Stimulated activated CD4-positive, alpha-beta T cell treated with anti-CD3 and anti-CD28 coated beads, Interleukin-2, amount 100 ng/mL, for 4 hours (primary cell): ENCODE measurements around the gene TTLL6.
"Not testable (repeated sequence)": the region's sequence is repeated elsewhere in the genome, so short reads cannot be mapped to it uniquely, and the experiment has no call there.

Experiments
- DNase-seq: peaks from one replicate; pipeline ENCODE4 v3.0.0-alpha.2; 2020; ENCODE audit warnings: low read depth

TTLL6 gene

GRCh38 chr17:48723423-48724250 is 93.4 kb downstream of the TTLL6 start:
- no peak for DNase-seq

GRCh38 chr17:48722915-48723422 is 94.1 kb downstream of the TTLL6 start, which contains the start of gene PRAC2:
TSS of gene PRAC2 (plus strand) at chr17:48723185. CDS start at chr17:48724411, 1,226 bp downstream.
- no peak for DNase-seq

GRCh38 chr17:48722201-48722907 is 94.7 kb downstream of the TTLL6 start, which contains the start of gene PRAC1:
TSS of gene PRAC1 (minus strand) at chr17:48722518. CDS start at chr17:48722392, 126 bp downstream.
- no peak for DNase-seq

GRCh38 chr17:48721009-48721402 is 96.0 kb downstream of the TTLL6 start:
- DNase-seq, result no peak

- DNase-seq, result no peak
These were observed 96.6 kb downstream of the TTLL6 start for GRCh38 chr17:48720266-48721008.

DNA sequence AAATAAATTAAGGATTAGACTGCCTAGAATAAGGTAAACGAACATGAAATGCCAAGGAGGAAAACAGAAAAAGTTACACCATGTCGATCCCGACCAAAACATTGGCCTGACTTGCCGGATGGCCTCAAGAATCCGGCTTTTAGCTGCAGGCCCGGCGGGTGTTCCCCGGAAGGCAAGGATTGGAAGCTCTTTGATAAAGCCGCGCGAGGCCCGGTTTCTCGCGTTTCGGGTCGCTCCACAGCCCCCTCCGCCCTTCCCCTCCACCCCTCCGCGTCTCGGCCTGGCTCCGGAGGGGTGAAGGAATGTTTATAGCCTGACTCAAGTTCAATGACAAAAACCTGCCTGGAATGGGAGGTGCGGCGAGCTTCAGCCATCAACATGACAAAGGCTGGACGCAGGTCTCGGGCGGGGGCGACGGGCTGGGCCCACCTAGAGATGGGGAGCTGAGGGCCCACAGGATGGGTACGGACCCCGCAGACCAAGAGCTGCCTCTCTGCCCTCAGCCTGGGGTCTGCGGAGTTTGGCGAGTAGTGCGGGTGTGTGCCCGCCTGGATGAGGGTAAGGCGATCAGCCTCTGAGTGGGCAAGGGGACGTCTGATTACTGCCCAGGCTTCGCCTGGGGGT is 97.3 kb downstream of the TTLL6 start:
- DNase-seq, result no peak

DNA sequence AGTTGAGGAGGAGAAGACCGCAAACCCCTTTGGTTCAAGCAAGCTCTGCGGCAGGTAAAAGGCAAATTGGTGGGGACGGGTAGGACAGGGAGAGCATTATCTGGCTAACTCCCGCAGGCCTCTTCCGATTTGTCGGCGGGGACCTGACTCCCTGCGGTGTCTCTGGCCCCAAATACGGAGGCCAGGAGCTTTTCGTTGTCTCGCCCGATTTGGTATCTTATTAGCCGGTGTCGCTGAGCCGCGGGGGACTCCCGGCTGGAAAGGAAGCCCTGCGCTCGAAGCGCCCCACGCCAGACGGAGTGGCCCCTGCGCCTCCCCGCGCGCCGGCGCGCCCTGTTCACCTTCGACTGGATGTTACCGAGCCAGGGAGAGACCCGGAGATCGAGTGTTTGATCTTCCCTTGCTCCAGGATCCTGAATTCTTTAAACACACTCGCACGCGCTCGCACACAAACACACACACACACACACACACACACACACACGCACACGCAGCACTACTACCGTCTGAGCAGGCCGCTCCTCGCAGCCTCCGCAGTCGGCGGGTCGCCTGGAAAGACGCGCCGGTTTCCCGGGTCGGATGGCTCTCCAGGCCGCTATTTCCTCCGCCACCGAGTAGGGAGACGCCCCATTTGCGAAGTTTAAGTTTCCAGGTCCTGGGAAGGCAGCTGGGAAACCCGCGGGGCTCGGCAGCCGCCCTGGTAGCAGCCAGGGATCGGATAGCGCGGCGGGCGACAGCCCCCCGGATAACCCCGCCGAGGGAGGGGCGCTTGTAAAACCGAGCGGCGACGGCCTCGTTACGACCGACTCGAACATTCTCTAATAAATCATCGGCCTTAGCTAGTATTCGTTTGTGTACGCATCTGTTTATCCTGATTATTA is 98.0 kb downstream of the TTLL6 start:
- DNase-seq, result no peak

DNA sequence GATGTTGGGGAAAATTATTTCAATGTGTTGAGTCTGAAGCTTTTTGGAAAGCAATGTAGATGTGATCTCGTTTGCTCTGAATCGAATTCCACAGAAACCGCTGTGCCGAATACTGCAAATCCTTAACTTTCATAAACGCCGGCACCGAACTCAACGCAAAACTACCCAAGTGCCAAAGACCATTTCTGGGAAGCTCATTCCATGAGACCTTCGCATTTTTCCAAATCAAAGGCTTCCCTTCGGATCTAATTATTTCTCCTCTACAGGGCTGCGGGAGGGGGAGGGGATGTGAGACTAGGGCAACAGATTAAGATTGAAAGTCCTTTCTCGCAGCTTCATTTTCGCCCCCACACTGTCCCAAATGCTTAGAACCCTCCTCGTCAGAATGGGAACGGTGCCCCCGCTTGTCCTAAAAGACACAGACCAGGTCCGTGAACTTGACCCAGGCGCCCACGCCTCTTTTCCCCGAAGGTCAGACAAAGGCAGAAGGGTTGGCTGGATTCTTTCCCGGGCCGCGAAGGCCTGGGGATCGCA is 98.7 kb downstream of the TTLL6 start:
- DNase-seq, result no peak

- DNase-seq, result no peak
These were observed 99.4 kb downstream of the TTLL6 start for GRCh38 chr17:48717367-48718226.

GRCh38 chr17:48716549-48716948 is 100.5 kb downstream of the TTLL6 start:
- not testable (repeated sequence) for DNase-seq

DNA sequence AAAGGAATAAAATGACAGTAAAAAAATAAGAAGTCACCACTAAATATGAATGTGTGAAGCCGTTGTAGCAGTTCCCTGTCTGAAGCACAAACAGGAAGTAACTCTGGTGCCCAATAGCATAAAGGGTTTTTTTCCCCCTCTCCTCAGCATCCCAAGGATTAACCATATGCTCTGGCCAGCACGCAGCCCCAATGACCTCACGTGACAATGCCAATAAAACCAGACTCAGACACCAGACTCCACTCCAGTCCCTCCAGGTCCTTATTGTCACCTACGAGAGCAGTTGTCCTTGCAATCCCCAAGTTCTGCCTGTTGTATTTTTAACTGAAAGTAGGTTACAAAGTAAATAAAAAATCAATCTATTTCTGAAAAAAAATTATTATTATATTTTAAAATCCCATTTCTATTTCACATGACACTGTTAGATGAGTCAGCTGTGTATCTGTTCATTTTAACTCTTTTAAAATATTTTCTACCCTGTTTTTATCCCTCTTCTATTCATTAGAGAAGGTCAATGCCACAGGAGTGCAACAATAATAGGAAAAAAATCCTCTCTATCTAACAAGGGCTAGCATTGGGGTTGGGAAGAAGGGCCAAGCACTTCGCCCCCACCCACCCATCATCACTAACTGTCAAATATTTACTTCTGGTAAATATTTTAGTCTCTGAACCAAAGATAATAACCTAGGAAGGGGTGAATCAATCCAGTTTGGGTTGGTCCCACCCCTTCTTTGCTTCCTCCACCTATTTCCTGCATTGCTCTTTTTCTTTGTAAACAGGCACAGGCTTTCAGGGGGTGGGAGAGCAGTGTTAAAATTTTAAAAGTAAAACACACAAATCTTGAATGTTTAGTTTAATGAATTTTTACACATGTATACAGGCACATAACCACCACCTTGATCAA is 101.3 kb downstream of the TTLL6 start:
- no peak for DNase-seq
